Gastrocnemius medialis (tissue), 4 donors: Measurements from ENCODE around the gene CADM2. TPM values are rescaled to one million over a fixed set of nuclear protein-coding genes. Genes with fewer than 3 reads are reported as not detected.
"Not testable (repeated sequence)": the region's sequence is repeated elsewhere in the genome, so short reads cannot be mapped to it uniquely, and the experiment has no call there.

ENCODE experiments used
- ATAC-seq, 2 donors: fragments of 150-250 bp; one replicate each; pipeline ENCODE4 v1.9.1; 2016
- DNase-seq, 2 donors: peaks; one replicate each; pipeline ENCODE4 v3.0.0-alpha.2; 2019
- H3K27ac ChIP-seq, 4 donors: fragments of 200-600 bp; sonication (generic); 1 replicate in 1 of 4; 2 replicates in 3 of 4; pipeline ENCODE4 v1.5.1; 2016 to 2018; ENCODE audit warnings: mild to moderate bottlenecking in 2 of 4, moderate library complexity in 1 of 4
- H3K27me3 ChIP-seq, 3 donors: fragments of 200-600 bp; sonication (generic) in 2 of 3; 1 replicate in 1 of 3; 2 replicates in 2 of 3; pipeline versions ENCODE4 v1.5.1 to v1.6.0; 2016 to 2019; ENCODE audit warnings: mild to moderate bottlenecking in 1 of 3, moderate library complexity in 1 of 3
- H3K36me3 ChIP-seq, 2 donors: fragments of 200-600 bp; sonication (generic) in 1 of 2; one replicate each; pipeline ENCODE4 v1.5.1; 2017 to 2018
- H3K4me1 ChIP-seq, 2 donors: fragments of 200-600 bp; sonication (generic) in 1 of 2; one replicate each; pipeline ENCODE4 v1.5.1; 2016 to 2017; ENCODE audit warnings: mild to moderate bottlenecking in 2 of 2
- H3K4me3 ChIP-seq, 4 donors: fragments of 200-600 bp; sonication (generic) in 3 of 4; 1 replicate in 1 of 4; 2 replicates in 3 of 4; pipeline ENCODE4 v1.5.1; 2016 to 2019; ENCODE audit warnings: mild to moderate bottlenecking in 2 of 4
- H3K9me3 ChIP-seq, 3 donors: fragments of 200-600 bp; sonication (generic) in 2 of 3; 1 replicate in 1 of 3; 2 replicates in 2 of 3; pipeline ENCODE4 v1.5.1; 2016 to 2019
- CTCF ChIP-seq, 5 experiments: fragments of 450-650 bp in 3 of 5; fragments of 200-600 bp in 2 of 5; sonication (generic) in 2 of 5; IDR thresholded peaks in 4 of 5; conservative IDR thresholded peaks in 1 of 5; 1 replicate in 4 of 5; 2 replicates in 1 of 5; pipeline ENCODE4 v1.5.1; 2016 to 2019; ENCODE audit warnings: antibody characterized with exemption in 5 of 5, mild to moderate bottlenecking in 3 of 5, moderate library complexity in 3 of 5
- POLR2A ChIP-seq, 2 donors: fragments of 450-650 bp; IDR thresholded peaks; one replicate each; pipeline ENCODE4 v1.6.1; 2017; ENCODE audit warnings: antibody characterized with exemption in 2 of 2, mild to moderate bottlenecking in 2 of 2, moderate library complexity in 2 of 2
- in situ Hi-C, 4 donors: fragments of 200-750 bp; cut with MboI; loops; one replicate each; pipeline versions ENCODE4 v1.15.0 to v1.8.0; 2017; ENCODE audit warnings: low sequenced_read_pairs in 4 of 4
- intact Hi-C: fragments of 100-400 bp; cut with DNase I; formaldehyde crosslinking; loops from one replicate; pipeline ENCODE4 v1.15.1; 2023; ENCODE audit warnings: low total_unique reads
- total RNA-seq, 4 donors: library from RNA; depleted of rRNA; stranded (reverse); fragments of >200 nt; gene quantifications; one replicate each; pipeline versions ENCODE4 v1.1.0 to v1.2.3, GENCODE V29; 2016

Gene CADM2
- total RNA-seq = 1 to 10 TPM; 2.7 to 9.0 (median 6.0) TPM

GRCh38 chr3:84958495-84959469 lies at the start of gene CADM2:
CADM2 (plus strand) TSS chr3:84958989.
- peaks cover 12 to 21% of the 10 kb centered on the region in 2 donors for H3K4me1 ChIP-seq
- no peaks in the 10 kb centered on the region for H3K36me3 ChIP-seq
- H3K27me3 ChIP-seq = peaks cover 0 to 20% (median 8%) of the 10 kb centered on the region in 3 donors
- ATAC-seq (peak; percentile 94 to 95), DNase-seq (peak; percentile 86 to 93)
- intact Hi-C loops (no loop called here), in situ Hi-C loops (no loop called here)
- TF ChIP-seq CTCF (IDR thresholded peaks at IDR 0.05 in 4 of 5, conservative IDR thresholded peaks at IDR 0.05 in 1 of 5) = peak in 3 of 5 experiments; percentile 25 to 53 (median 42)
- TF ChIP-seq POLR2A (IDR thresholded peaks at IDR 0.05) = peak; percentile 60 to 81
- peak within 1 kb of the TSS; percentile 78 to 84 (median 82) for H3K27ac ChIP-seq
- peak within 1 kb of the TSS; percentile 68 to 93 (median 80) for H3K4me3 ChIP-seq
- H3K9me3 ChIP-seq = no peaks in the 10 kb centered on the region

- H3K27ac ChIP-seq, H3K9me3 ChIP-seq, DNase-seq, H3K4me3 ChIP-seq, H3K27me3 ChIP-seq, H3K4me1 ChIP-seq, intact Hi-C loops, H3K36me3 ChIP-seq, ATAC-seq, in situ Hi-C loops: not testable (repeated sequence)
Observed at GRCh38 chr3:84918592-84918991, 40.2 kb upstream of the CADM2 start.

GRCh38 chr3:84922682-84923081 lies 36.1 kb upstream of the CADM2 start:
- TF ChIP-seq CTCF (IDR thresholded peaks at IDR 0.05 in 4 of 5, conservative IDR thresholded peaks at IDR 0.05 in 1 of 5) (no peak), POLR2A (IDR thresholded peaks at IDR 0.05) (no peak)
- ATAC-seq (no peak), DNase-seq (no peak)
- no peak overlapping the region for H3K27ac ChIP-seq
- no peak overlapping the region for H3K4me3 ChIP-seq
- H3K9me3 ChIP-seq = no peaks in the 10 kb centered on the region
- H3K27me3 ChIP-seq = no peaks in the 10 kb centered on the region
- in situ Hi-C loops = no loop called here
- intact Hi-C loops = no loop called here
- no peaks in the 10 kb centered on the region for H3K4me1 ChIP-seq
- no peaks in the 10 kb centered on the region for H3K36me3 ChIP-seq

GRCh38 chr3:84925571-84925970 lies 33.2 kb upstream of the CADM2 start:
- no peaks in the 10 kb centered on the region for H3K4me1 ChIP-seq
- H3K27ac ChIP-seq = no peak overlapping the region
- DNase-seq = no peak
- no peaks in the 10 kb centered on the region for H3K27me3 ChIP-seq
- ATAC-seq = no peak
- no peak overlapping the region for H3K4me3 ChIP-seq
- no peak for TF ChIP-seq CTCF (IDR thresholded peaks at IDR 0.05 in 4 of 5, conservative IDR thresholded peaks at IDR 0.05 in 1 of 5)
- TF ChIP-seq POLR2A (IDR thresholded peaks at IDR 0.05) = no peak
- intact Hi-C loops (no loop called here), in situ Hi-C loops (no loop called here)
- H3K9me3 ChIP-seq = no peaks in the 10 kb centered on the region
- no peaks in the 10 kb centered on the region for H3K36me3 ChIP-seq

GRCh38 chr3:84943379-84943778 lies 15.4 kb upstream of the CADM2 start:
- DNase-seq (no peak), ATAC-seq (no peak)
- Histone ChIP-seq H3K27ac (no peak overlapping the region), H3K27me3 (no peaks in the 10 kb centered on the region), H3K36me3 (no peaks in the 10 kb centered on the region), H3K4me3 (no peak overlapping the region), H3K4me1 (no peaks in the 10 kb centered on the region), H3K9me3 (no peaks in the 10 kb centered on the region)
- no peak for TF ChIP-seq POLR2A (IDR thresholded peaks at IDR 0.05)
- TF ChIP-seq CTCF (IDR thresholded peaks at IDR 0.05 in 4 of 5, conservative IDR thresholded peaks at IDR 0.05 in 1 of 5) = no peak
- in situ Hi-C loops = no loop called here
- intact Hi-C loops = no loop called here
